ENCODE results near the gene LRFN2. TPM values are rescaled to one million over a fixed set of nuclear protein-coding genes. Genes with fewer than 3 reads are reported as not detected.

Gene LRFN2
- polyA plus RNA-seq, 1 of the 3 experiments (the other 2 are of a cell fraction): 0.02 TPM

- Histone ChIP-seq H3K9me2 (no peaks in the 10 kb centered on the region), H2AFZ (ENCODE audit: low read depth) (no peak overlapping the region), H3K79me2 (ENCODE audit: insufficient read depth) (no peaks in the 10 kb centered on the region), H3K9ac (no peak overlapping the region), H3K27ac (ENCODE audit: low read depth in 2 of 2, low read length in 1 of 2) (no peak overlapping the region), H3K4me3 (ENCODE audit: low read depth in 2 of 2, low read length in 1 of 2) (no peak overlapping the region), H3K9me3 (no peaks in the 10 kb centered on the region), H3K36me3 (replicated peaks in 1 of 2; ENCODE audit: control insufficient read depth in 1 of 2, insufficient read depth in 2 of 2, low read length in 1 of 2) (no peaks in the 10 kb centered on the region), H3K4me2 (peak overlapping the region; percentile 33; the same call in 1 of the 2 replicates), H3K27me3 (ENCODE audit: insufficient read depth) (no peaks in the 10 kb centered on the region), H4K20me1 (ENCODE audit: insufficient read depth) (no peaks in the 10 kb centered on the region), H3K4me1 (ENCODE audit: control insufficient read depth in 1 of 2, insufficient read depth in 2 of 2, low read depth in 1 of 2, low read length in 1 of 2) (peaks cover 4 to 15% of the 10 kb centered on the region in 2 experiments; a peak in 1 of 4 replicates), H3F3A (replicated peaks; ENCODE audit: insufficient read depth) (peaks cover 5% of the 10 kb centered on the region)
- POLR2A ChIA-PET: no interaction called here
- CTCF ChIA-PET: no interaction called here
- TF ChIP-seq FOXM1 (IDR thresholded peaks at IDR 0.05; ENCODE audit: low read depth) (no peak), TCF12 (IDR thresholded peaks at IDR 0.05) (0 out of 2 replicates have a peak, but pooled peaks have one; percentile 2), RAD21 (IDR thresholded peaks at IDR 0.05; ENCODE audit: low read length) (no peak)
- no peak for DNase-seq
- WGBS (ENCODE audit: low lambda C conversion rate): 49% methylated on average over 6 of the region's 6 CpGs
These were observed 233.8 kb downstream of the LRFN2 start for GRCh38 chr6:40353197-40353966.

- Histone ChIP-seq H3K4me3 (ENCODE audit: low read depth in 2 of 2, low read length in 1 of 2) (no peak overlapping the region), H3K9me2 (no peaks in the 10 kb centered on the region), H3K4me1 (ENCODE audit: control insufficient read depth in 1 of 2, insufficient read depth in 2 of 2, low read depth in 1 of 2, low read length in 1 of 2) (peaks cover 4 to 19% of the 10 kb centered on the region in 2 experiments; a peak in 1 of 4 replicates), H3K4me2 (peak overlapping the region; percentile 33; the same call in 1 of the 2 replicates), H3K9me3 (no peaks in the 10 kb centered on the region), H3K27ac (ENCODE audit: low read depth in 2 of 2, low read length in 1 of 2) (peak overlapping the region in 1 of 2 experiments; percentile 44; a peak in 2 of 4 replicates), H2AFZ (ENCODE audit: low read depth) (no peak overlapping the region), H3K27me3 (ENCODE audit: insufficient read depth) (no peaks in the 10 kb centered on the region), H3K79me2 (ENCODE audit: insufficient read depth) (no peaks in the 10 kb centered on the region), H3K36me3 (replicated peaks in 1 of 2; ENCODE audit: control insufficient read depth in 1 of 2, insufficient read depth in 2 of 2, low read length in 1 of 2) (no peaks in the 10 kb centered on the region), H3K9ac (no peak overlapping the region), H4K20me1 (ENCODE audit: insufficient read depth) (no peaks in the 10 kb centered on the region), H3F3A (replicated peaks; ENCODE audit: insufficient read depth) (peaks cover 5% of the 10 kb centered on the region)
- no peak for DNase-seq
- ChIA-PET CTCF (interaction anchor here (0.9 kb wide), 1 partner anchor 10 kb away, joined by 4 read pairs; no protein-coding TSS in a partner anchor), POLR2A (no interaction called here)
- no peak for TF ChIP-seq GABPA (IDR thresholded peaks at IDR 0.05; ENCODE audit: low read depth)
- peak in 1 of 2 experiments; percentile 17; a peak in 1 of 4 replicates for TF ChIP-seq EP300 (IDR thresholded peaks at IDR 0.05; ENCODE audit: borderline replicate concordance in 1 of 2, low read depth in 1 of 2, low read length in 1 of 2)
- peak; percentile 54 for TF ChIP-seq TCF12 (IDR thresholded peaks at IDR 0.05)
- TF ChIP-seq YY1 (IDR thresholded peaks at IDR 0.05; ENCODE audit: low read depth): no peak
- TF ChIP-seq TEAD4 (IDR thresholded peaks at IDR 0.05; ENCODE audit: borderline replicate concordance, insufficient read depth): no peak; the same call in 1 of the 2 replicates
- no peak for TF ChIP-seq PBX3 (IDR thresholded peaks at IDR 0.05)
- TF ChIP-seq IRF3 (IDR thresholded peaks at IDR 0.05; ENCODE audit: low read depth, low read length): no peak
- no peak for TF ChIP-seq RFX5 (IDR thresholded peaks at IDR 0.05; ENCODE audit: low read length)
- TF ChIP-seq EZH2phosphoT487 (IDR thresholded peaks at IDR 0.05; ENCODE audit: borderline replicate concordance, low read depth): no peak
- 0 out of 2 replicates have a peak, but pooled peaks have one; percentile 30 for TF ChIP-seq JUND (IDR thresholded peaks at IDR 0.05)
- no peak for TF ChIP-seq CTCF (IDR thresholded peaks at IDR 0.05)
- no peak for TF ChIP-seq POLR2AphosphoS5 (IDR thresholded peaks at IDR 0.05; ENCODE audit: low read depth, low read length)
- no peak for TF ChIP-seq RAD21 (IDR thresholded peaks at IDR 0.05; ENCODE audit: low read length)
- TF ChIP-seq ZBTB33 (IDR thresholded peaks at IDR 0.05; ENCODE audit: borderline replicate concordance, low read depth): no peak
- no peak for TF ChIP-seq SIN3A (IDR thresholded peaks at IDR 0.05; ENCODE audit: borderline replicate concordance, low read depth, low read length)
- no peak for TF ChIP-seq ELF1 (IDR thresholded peaks at IDR 0.05)
- 37% methylated on average over 6 of the region's 6 CpGs for WGBS (ENCODE audit: low lambda C conversion rate)
These were observed 234.5 kb downstream of the LRFN2 start for GRCh38 chr6:40352527-40353170.
